ENCODE measurements around the gene RNF144A.

GRCh38 chr2:6879011-6879410, 38.2 kb upstream of the RNF144A start:
- TF ChIP-seq CTCF (IDR thresholded peaks at IDR 0.05) (no peak), POLR2A (IDR thresholded peaks at IDR 0.05) (no peak)

Measured in testis (tissue), 2 donors.